GM12873 (cell line): ENCODE data around the gene PAX3.

Experiments used
- CTCF ChIP-seq: IDR thresholded peaks from 2 replicates; pipeline ENCODE4 v1.5.1; 2012; ENCODE audit warnings: low read depth, mild to moderate bottlenecking, moderate library complexity, low read length, control low read depth; ENCODE audit not compliant: insufficient read depth; ENCODE audit errors: missing control alignments

PAX3 gene

GRCh38 chr2:222257645-222258044 lies 41.2 kb downstream of the PAX3 start:
- no peak for TF ChIP-seq CTCF

GRCh38 chr2:222256250-222256649 lies 42.5 kb downstream of the PAX3 start:
- TF ChIP-seq CTCF = no peak

- TF ChIP-seq CTCF = no peak
Measured at GRCh38 chr2:222255090-222255489, 43.7 kb downstream of the PAX3 start.

- no peak for TF ChIP-seq CTCF
Measured at GRCh38 chr2:222250313-222250712, 48.5 kb downstream of the PAX3 start.

GRCh38 chr2:222249444-222249843 lies 49.4 kb downstream of the PAX3 start:
- no peak for TF ChIP-seq CTCF

- TF ChIP-seq CTCF = no peak
Measured at GRCh38 chr2:222248818-222249217, 50.0 kb downstream of the PAX3 start.

GRCh38 chr2:222248256-222248655 lies 50.5 kb downstream of the PAX3 start:
- no peak for TF ChIP-seq CTCF
